ENCODE data around the gene DRGX.

Gene DRGX

GRCh38 chr10:49318028-49318427 is 77.9 kb downstream of the DRGX start:
- no peak for DNase-seq (ENCODE audit: low read depth)

- no peak for DNase-seq (ENCODE audit: low read depth)
Observed at GRCh38 chr10:49314806-49315205, 81.1 kb downstream of the DRGX start.
